ENCODE measurements around the gene PRM2. TPM values are rescaled to one million over a fixed set of nuclear protein-coding genes. Genes with fewer than 3 reads are reported as not detected.

PRM2 gene
- total and polyA plus RNA-seq, 7 donors, result not detected

- ATAC-seq, result no peak
- WGBS, 3 donors, result 74 to 82% (median 81%) methylated on average over 9 of the region's 9 CpGs
- Histone ChIP-seq H3K27me3 (ENCODE audit: insufficient read depth in 3 of 3, low read length in 2 of 3) (no peaks in the 10 kb centered on the region), H3K9me3 (no peaks in the 10 kb centered on the region), H3K4me1 (peaks cover 3% of the 10 kb centered on the region), H3K4me3 (no peak overlapping the region), H3K27ac (no peak overlapping the region), H3K36me3 (ENCODE audit: insufficient read depth in 1 of 2, low read depth in 1 of 2) (no peaks in the 10 kb centered on the region)
- TF ChIP-seq, protein P1, sequence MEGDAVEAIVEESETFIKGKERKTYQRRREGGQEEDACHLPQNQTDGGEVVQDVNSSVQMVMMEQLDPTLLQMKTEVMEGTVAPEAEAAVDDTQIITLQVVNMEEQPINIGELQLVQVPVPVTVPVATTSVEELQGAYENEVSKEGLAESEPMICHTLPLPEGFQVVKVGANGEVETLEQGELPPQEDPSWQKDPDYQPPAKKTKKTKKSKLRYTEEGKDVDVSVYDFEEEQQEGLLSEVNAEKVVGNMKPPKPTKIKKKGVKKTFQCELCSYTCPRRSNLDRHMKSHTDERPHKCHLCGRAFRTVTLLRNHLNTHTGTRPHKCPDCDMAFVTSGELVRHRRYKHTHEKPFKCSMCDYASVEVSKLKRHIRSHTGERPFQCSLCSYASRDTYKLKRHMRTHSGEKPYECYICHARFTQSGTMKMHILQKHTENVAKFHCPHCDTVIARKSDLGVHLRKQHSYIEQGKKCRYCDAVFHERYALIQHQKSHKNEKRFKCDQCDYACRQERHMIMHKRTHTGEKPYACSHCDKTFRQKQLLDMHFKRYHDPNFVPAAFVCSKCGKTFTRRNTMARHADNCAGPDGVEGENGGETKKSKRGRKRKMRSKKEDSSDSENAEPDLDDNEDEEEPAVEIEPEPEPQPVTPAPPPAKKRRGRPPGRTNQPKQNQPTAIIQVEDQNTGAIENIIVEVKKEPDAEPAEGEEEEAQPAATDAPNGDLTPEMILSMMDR (IDR thresholded peaks at IDR 0.05), result no peak
- intact Hi-C loops (cut with DNase I), result no loop called here
- DNase-seq, result no peak
These were observed 12.0 kb downstream of the PRM2 start for GRCh38 chr16:11264155-11264832.

GRCh38 chr16:11263737-11264136, 12.5 kb downstream of the PRM2 start:
- WGBS, 3 donors, result 63 to 66% (median 64%) methylated on average over 4 of the region's 4 CpGs
- DNase-seq (no peak), ATAC-seq (no peak)
- Histone ChIP-seq H3K27ac (no peak overlapping the region), H3K27me3 (ENCODE audit: insufficient read depth in 3 of 3, low read length in 2 of 3) (no peaks in the 10 kb centered on the region), H3K9me3 (no peaks in the 10 kb centered on the region), H3K36me3 (ENCODE audit: insufficient read depth in 1 of 2, low read depth in 1 of 2) (no peaks in the 10 kb centered on the region), H3K4me1 (peaks cover 8% of the 10 kb centered on the region), H3K4me3 (no peak overlapping the region)
- intact Hi-C loops (cut with DNase I), result no loop called here
- TF ChIP-seq, protein P1 (IDR thresholded peaks at IDR 0.05), result no peak

- Histone ChIP-seq H3K4me1 (peaks cover 10% of the 10 kb centered on the region), H3K4me3 (no peak overlapping the region), H3K36me3 (ENCODE audit: insufficient read depth in 1 of 2, low read depth in 1 of 2) (no peaks in the 10 kb centered on the region), H3K27me3 (ENCODE audit: insufficient read depth in 3 of 3, low read length in 2 of 3) (no peaks in the 10 kb centered on the region), H3K27ac (no peak overlapping the region), H3K9me3 (no peaks in the 10 kb centered on the region)
- ATAC-seq (no peak), DNase-seq (no peak)
- 82 to 87% (median 84%) methylated on average over 8 of the region's 8 CpGs for WGBS, 3 donors
- intact Hi-C loops (cut with DNase I), result no loop called here
- TF ChIP-seq, protein P1 (IDR thresholded peaks at IDR 0.05), result no peak
These were observed 13.4 kb downstream of the PRM2 start for GRCh38 chr16:11262915-11263314.

DNA sequence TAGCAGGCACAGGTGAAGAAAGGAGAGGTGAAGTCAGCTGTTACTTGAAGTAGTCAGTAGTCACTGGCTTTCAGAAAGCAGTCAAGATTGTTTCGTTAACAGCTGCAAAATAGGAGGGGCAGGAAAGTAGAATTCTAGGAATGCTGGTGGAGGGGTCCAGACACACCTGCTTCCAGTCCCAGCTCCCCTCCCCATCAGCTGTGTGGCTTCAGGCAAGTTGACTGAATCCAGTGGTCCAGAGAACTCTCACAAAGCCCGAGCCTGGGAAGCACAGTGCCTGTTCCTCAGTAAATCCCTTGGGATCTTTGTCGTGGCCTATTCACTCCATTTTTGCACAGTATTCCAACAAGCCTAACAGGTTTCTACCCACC, 15.7 kb downstream of the PRM2 start:
- H3K4me1 ChIP-seq, result peaks cover 16% of the 10 kb centered on the region
- no peaks in the 10 kb centered on the region for H3K9me3 ChIP-seq
- TF ChIP-seq, protein P1 (IDR thresholded peaks at IDR 0.05), result no peak
- H3K27ac ChIP-seq, result no peak overlapping the region
- ATAC-seq (no peak), DNase-seq (no peak)
- intact Hi-C loops (cut with DNase I), result no loop called here
- 51 to 64% (median 61%) methylated on average over 3 of the region's 3 CpGs for WGBS, 3 donors
- no peaks in the 10 kb centered on the region for H3K27me3 ChIP-seq (ENCODE audit: insufficient read depth in 3 of 3, low read length in 2 of 3)
- no peaks in the 10 kb centered on the region for H3K36me3 ChIP-seq (ENCODE audit: insufficient read depth in 1 of 2, low read depth in 1 of 2)
- H3K4me3 ChIP-seq, result no peak overlapping the region

All from psoas muscle (tissue), 8 donors.